Ammon's horn (tissue), 1 donor: ENCODE data around the gene MERTK.

ENCODE experiments used
- DNase-seq: peaks from one replicate; pipeline ENCODE4 v3.0.0-alpha.2; 2016; ENCODE audit warnings: low spot score

MERTK gene

DNA sequence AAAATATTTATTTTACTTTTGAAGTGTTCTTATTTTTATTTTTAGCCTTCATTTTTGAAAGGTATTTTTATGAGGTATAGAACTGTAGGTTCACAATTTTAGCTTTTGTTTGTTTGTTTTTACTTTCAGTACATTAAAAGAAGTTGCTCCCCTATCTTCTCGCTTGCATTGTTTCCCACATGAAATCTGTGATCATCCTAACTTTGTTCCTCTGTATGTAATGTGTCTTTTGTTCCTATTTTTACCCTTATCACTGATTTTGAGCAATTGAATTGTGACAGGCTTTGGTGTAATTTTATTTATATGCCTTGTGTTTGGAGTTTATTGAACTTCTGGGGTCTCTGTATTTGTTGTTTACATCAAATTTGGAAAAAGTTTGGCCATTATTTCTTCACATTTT is 78.8 kb downstream of the MERTK start:
- no peak for DNase-seq

DNA sequence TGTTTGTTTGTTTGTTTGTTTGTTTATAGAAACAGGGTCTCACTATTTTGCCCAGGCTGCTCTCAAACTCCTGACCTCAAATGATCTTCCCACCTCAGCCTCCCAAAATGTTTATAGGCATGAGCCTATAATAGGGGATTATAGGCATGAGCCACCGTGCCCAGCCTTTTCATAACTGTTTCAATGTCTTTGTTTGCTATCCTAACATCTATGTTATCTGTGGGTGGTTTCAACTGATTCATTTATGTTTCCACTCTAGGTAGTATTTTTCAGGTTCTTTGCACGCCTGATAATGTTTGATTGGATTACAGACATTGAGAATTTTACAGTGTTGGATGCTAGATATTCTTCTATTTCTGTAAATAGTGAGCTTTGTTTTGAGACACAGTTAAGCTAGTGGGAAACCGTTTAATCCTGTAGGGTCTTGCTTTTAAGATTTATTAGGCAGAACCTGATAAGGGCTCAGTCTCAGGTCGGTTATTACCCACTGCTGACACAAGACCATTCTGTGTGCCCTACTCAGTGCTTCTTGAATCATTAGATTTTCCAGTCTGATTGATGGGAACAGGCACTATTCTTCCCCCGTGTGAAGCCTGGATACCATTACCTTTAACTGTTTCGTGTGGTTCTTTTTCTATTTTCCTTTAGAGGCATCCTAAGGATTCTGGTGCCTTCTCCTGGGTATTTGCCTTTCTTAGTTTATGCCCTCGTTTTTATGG is 80.2 kb downstream of the MERTK start:
- no peak for DNase-seq

DNA sequence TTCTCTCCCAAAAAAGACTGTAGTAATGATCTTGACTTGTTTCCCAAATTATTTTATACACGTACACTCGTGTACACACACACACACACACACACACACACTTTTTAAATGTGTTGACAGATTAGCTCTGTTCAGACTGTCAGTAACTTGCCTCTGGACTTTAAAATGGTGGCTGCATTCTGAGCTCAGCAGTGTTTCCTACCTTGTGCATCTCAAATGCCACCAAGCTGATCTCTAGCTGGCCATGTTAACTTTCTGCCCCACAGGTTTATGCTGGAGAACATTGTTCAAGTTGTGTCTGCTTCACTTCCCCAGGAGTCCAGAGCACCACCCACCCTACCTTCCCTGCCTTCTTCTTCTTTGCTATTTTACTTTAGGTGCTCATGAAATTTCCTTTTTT is 83.3 kb downstream of the MERTK start:
- no peak for DNase-seq

DNA sequence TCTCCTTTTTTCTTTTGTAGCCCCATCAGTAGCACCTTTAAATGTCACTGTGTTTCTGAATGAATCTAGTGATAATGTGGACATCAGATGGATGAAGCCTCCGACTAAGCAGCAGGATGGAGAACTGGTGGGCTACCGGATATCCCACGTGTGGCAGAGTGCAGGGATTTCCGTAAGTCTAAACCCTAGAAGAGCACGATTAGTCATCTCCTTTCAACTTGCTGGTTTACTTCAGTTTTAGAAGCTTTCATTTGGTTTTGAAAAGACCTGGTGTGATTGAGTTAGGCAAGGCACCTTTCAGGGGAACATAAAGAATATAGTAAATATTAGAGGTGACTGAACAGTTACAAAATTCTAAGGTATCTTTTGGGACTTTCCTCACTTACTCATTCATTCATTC is 84.4 kb downstream of the MERTK start:
- no peak for DNase-seq

DNA sequence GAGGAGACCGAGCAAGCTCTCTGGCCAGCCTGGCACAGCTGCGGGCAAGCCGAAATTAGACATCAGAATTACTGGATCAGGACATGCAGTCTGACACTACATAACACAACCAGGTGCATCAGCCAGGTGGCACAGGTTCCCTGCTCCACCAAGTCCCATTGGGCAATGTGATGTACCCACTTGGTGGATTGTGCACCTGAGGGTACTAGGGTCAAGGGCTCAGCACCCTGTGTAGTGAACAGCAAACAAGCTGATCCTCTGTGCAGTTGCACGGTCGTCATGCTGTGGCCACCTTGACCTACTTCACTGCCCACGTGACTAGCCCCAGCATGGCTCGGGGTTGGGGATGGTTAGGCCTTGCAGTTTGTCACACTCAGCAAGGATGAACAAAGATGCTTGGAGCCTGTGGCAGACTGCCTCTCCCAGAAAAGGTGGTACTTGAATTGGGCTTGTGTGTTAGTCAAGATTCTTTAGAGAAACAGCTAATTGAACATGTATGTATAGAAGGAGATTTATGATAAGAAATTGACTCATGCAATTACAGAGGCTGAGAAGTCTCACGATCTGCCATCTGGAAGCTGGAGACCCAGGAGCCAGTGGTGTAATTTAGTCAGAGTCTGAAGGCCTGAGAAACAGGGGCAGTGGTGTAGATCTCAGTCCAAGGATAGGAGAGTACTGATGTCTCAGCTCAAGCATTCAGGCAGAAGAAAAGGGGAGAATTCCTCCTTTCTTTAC is 85.2 kb downstream of the MERTK start:
- DNase-seq: no peak

DNA sequence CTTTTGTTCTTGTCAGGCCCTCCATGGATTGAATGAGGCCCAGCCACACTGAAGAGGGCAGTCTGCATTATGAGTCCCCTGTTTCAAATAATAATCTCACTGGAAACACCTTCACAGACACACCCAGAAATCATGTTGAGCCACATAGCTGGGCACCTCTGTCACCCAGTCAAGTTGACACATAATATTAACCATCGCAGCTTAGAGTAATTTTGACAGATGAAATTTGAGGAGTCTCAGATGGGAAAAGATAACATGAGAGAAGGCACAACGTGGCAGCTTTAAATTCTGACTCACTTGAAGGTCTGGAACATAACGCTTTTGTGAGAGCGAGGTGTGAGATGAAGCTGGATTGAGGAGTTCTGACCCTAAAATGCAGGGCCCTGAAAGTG is 85.8 kb downstream of the MERTK start:
- no peak for DNase-seq

DNA sequence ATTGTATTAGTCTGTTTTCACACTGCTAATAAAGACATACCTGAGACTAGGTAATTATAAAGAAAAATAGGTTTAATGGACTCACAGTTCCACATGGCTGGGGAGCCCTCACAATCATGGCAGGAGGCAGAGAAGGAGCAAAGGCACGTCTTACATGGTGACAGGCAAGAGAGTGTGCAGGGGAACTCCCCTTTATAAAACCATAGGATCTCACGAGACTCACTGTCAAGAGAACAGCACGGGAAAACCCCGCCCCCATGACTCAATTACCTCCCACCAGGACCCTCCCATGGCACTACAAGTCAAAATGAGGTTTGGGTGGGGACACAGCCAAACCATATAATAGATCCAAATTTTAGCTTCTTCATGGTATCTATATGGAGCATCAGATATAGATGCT is 87.1 kb downstream of the MERTK start:
- DNase-seq: no peak

DNA sequence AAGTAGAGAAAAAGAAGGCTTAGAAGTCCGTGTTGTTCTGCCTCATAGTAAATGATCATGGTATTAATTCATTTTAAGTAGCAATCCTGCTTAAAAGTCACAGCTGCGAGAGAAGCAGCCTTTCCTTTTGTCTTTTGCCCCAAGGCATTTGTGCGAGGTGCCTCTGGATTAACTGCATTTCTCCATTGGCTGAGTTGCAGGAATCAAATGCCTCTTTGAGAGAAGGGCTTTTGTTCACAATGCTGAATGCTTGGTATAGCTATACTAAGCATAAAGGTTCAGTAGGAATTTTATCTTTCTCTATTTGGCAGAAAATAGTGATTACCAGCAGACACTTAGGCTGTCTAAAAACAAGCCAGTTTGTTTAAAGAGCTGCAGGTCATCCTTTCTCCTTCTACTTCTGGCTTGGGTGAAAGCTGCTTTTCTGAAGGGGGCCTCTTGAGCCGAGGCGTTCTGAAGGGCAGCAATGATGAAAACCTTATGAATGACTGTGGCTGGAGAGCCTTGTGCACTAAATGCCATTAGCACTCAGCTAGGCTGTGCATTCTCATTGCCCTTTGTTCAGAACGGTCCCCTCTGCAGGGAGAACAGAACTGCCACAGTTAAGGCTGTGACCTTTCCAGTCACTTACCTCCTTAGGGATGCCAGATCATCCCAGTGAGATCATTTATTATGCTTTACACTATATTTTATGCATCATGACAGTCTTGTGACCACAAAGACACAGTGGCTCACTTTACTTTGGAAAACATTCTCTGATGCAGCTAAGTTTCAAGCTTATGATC is 87.9 kb downstream of the MERTK start:
- DNase-seq: no peak

DNA sequence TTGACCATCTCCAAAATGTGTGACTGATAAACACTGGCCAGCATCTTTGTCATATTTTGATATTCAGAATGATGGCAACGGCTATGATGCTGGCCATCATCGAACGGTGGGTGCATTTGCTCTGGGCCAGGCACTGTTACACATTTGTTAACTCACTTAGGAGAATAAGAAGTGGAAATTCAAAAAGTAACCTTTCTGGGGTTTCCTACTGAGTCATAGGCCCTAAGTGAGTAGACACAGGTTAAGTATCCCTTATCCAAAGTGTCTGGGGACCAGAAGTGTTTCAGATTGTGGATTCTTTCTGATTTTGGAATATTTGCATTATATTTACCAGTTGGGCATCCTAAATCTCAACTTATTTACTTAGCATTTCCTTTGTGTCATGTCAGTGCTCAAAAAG is 92.0 kb downstream of the MERTK start:
- no peak for DNase-seq

DNA sequence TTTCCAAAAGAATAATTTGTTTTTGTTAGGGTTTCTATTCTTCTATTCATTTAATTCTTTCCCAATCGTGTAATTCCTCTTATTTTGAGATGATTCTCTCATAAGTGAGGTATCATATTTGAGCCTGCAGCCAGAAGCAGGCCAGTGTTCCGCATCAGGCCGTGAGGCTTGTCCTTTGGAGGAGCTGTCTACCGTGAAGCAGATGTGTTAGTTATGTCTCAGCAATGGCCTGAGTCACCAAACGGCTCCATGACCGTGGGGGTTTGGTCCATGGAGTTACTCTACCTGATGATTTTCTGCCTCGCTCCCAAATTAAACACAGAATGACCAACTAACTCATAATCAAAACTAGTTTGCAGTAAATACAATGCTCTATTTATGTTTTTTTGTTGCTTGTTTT is 92.4 kb downstream of the MERTK start:
- no peak for DNase-seq

DNA sequence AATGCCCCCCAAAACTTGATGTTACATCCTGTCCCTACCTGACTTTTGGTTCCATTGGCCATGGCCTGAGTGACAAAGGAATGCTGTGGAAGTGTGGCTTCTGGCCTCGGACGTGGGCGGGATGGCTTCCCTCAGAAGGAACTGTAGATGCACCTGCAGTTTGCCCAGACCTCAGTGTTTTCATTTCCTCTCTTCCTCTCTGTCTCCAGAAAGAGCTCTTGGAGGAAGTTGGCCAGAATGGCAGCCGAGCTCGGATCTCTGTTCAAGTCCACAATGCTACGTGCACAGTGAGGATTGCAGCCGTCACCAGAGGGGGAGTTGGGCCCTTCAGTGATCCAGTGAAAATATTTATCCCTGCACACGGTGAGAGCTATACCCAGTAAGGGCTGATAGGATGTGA is 95.6 kb downstream of the MERTK start:
- peak; percentile 39 for DNase-seq

DNA sequence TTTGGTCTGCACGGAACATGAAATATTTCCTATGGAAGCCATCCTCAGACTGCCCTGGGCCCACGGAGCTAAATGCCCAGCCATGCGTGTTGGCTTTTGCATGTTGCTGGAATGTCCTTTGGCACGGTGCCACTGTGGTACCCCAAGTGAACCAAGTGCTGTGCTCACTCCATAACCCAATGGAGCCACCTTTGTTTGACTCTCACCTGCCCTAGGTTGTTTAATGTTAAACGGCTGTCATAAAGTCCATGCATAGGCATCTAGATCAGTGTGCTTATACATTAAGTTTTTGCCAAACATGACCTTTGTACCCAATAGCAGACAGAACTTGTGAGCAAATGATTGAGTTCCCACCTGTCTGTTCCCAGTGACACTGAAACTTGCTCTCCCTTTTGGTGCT is 96.7 kb downstream of the MERTK start:
- no peak for DNase-seq

DNA sequence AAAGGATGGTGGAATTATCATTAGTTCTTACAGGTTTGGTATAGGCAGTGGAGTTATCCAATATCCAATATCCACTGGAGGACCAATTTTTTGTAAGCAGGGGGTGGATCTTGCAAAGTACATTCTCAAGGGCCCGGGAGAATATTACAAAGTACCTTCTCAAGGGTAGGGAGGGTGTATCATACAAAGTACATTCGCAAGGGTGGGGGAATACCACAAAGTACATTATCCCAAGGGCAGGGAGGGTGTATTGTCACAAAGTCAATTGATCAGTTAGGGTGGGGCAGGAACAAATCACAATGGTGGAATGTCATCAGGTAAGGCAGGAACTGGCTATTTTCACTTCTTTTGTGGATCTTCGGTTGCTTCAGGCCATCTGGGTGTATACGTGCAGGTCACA is 101.4 kb downstream of the MERTK start:
- no peak for DNase-seq

DNA sequence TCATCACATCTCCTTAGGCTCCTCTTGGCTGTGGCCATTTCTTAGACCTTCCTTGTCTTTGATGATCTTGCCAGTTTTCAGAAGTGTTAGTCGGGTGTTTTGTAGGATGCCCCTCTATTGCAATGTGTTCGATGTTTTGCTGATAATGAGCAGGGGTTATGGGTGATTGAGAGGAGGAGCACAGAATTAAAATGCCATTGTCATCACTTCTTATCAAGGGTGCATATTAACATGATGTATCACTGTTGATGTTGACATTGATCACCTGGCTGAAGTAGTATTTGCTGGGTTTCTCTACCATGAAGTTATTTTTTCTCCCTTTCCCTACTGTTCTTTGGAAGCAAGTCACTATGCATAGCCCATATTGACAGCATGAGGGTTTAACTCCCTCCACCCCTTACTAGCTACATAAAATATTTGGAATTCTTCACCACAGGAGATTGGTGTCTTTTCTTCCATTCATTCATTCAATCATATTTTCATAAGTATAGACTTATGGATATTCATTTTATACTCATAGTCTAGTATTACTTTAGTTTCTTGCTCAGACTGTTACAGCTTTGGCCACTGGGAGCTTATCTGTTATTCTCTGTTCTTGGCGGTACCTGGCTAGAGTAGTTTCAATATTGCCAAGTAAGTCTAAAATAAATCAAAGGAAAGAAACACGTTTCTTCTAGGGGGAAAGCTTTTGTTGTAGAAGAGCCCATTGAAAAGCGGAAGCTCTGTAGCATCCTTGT is 102.2 kb downstream of the MERTK start:
- no peak for DNase-seq

DNA sequence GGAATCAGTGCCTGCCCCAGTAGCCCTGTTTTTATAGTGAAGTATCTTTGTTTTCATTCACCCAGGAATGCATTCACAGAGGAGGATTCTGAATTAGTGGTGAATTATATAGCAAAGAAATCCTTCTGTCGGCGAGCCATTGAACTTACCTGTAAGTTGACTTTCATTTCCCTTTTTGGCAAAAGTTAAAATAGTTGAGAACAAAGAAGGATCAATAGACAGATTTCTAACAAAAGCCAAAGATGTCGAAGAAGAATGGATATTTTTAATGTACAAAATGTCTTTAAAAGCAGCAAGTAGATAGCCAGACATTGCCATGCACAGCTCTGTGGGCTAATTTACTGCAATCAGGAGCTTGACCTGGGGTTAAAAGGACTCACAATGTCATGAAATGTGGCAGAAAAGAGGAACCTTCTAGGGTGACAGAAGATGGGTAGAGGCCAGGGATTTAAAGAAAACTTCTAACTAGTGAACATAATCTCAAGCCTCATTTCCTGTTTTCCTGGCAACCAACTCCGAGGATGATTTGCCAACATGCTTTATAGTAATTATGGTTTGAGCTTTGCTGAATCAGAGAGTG is 102.8 kb downstream of the MERTK start:
- no peak for DNase-seq

DNA sequence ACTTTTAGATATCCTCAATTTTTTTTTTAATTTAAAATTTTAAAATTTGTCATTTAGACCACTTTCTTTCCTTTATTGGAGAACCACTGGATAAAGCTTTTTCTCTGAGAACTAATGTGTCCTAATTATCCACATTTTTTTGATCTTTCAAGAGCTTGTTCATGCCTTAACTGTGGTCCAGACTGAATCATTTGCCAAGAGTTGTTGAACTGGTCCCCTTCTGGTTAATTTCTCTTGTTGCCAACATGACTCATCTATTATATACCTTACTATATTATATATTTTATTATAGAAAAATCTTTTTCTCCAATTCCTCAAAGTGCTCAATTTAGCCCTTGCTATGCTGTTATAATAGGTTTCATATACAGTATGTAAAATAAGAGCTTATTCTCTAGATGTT is 103.5 kb downstream of the MERTK start:
- no peak for DNase-seq

DNA sequence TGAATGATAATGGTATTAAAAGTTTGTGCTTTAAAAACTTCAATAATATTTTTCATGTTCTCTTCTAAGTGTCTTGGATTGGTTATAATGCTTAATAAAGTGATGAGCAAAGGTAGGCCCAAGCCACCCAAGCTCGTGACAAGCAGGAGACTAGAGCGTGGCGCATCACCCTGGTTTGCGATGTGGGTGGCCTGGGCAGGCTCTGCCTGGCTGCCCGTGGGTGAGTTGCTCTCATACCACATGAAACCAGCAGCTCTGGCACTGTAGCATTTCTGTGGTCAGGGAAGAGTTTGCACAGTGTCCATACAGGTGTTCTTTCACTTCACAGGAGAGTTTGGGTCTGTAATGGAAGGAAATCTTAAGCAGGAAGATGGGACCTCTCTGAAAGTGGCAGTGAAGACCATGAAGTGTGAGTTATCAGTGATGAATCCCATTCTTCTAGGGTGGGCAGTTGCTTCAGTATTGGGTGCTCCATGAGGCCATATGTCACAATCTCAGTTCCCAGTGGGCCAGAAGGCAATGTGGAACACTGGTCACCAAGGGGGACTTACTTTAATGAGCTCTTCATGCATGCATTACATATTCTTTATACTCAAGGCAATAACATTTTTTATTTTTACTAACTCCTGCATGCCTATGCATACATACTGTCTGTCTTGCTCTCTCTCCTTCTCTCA is 105.3 kb downstream of the MERTK start:
- no peak for DNase-seq

DNA sequence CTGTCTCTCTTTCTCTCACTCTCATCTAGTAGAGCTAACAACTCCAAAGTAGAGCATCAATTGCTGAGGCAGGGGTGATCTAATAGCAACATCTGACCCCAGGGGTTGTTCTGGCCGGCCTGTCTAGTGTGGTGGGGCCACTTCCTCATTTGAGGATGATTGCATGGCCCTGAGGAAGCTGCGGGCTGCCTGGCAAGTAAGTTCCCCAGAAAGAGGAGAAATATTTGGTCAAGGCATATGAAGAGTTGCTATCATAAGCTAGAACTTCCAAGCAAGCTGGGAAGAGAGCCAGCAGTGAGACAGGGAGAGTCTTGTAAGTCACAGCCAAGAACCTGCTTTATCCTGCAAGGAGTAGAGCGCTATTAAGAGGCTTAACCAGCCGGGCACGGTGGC is 105.8 kb downstream of the MERTK start:
- DNase-seq: peak; percentile 81

DNA sequence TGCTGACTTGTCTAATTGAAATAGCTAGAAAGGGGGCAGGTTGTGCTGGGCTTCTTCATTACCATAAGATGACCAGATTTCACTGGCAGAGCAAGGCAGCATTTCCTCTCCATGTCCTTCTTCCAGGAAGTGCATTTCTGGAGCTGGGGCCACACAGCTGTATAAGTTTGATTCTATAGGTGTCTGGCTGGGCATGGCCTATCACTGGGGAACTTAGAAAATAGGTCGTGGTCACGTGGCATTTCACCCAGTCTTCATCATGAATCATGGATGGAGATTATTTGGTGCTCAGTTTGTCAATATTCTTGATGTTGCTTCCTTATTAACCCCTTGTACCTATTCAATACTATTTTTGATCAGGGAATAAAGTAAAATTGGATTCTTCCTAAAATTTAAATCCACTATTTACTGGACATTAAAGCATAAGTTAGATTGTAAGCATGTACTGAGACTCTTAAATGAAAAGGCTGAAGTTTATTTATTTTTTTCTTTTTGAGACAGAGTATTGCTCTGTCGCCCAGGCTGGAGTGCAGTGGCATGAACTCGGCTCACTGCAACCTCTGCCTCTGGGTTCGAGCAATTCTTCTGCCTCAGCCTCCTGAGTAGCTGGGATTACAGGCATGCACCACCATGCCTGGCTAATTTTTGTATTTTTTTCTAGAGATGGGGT is 107.1 kb downstream of the MERTK start:
- DNase-seq: no peak

DNA sequence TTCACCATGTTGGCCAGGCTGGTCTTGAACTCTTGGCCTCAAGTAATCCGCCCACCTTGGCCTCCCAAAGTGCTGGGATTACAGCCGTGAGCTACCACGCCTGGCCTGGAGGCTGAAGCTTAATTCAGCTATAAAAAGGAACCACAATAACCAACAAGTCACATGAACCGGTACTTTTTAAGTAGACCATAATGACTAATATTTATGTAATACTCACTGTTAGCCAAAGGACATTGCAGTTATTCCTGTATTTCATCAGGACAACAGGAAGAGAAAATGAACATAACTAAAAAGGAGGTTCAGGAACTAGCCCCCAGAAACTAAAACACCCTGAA is 107.6 kb downstream of the MERTK start:
- no peak for DNase-seq

DNA sequence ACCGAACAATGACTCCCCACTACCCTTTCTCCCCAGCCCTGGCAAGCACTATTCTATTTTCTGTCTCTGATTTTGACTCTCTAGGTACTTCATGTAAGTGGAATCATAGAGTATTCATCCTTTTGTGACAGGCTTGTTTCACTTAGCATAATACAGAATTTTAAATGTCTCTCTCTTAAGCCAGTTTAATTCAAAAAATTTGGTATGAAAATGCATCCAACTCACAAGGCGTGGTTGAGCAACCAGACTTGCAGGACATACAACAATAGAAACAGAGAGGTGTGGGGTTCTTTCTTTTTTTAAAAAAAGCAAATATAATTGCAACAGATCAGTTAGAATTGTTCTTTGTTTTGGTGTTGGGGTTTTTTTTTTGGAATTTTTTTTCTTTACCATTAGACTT is 109.1 kb downstream of the MERTK start:
- DNase-seq: no peak
